Measurements from ENCODE around the gene GUK1.

- TF ChIP-seq EZH2 (IDR thresholded peaks at IDR 0.05; ENCODE audit: insufficient read depth, poor library complexity, severe bottlenecking) (no peak), EZH2phosphoT487 (IDR thresholded peaks at IDR 0.05; ENCODE audit: insufficient read depth, low read depth) (no peak)
Observed at GRCh38 chr1:228091084-228091483, 49.0 kb upstream of the GUK1 start.

Data from GM23248 (cell line).